T47D (cell line): ENCODE data around the gene MTR.
A peak's percentile ranks its signal among the peaks of the same experiment; 100 is the strongest.

Source experiments
- DNase-seq, 2 experiments: peaks; one replicate each; pipeline versions ENCODE4 v3.0.0 to v3.0.0-alpha.2; 2011 to 2012; ENCODE audit warnings: low read depth in 1 of 2, low spot score in 1 of 2
- JUND ChIP-seq: IDR thresholded peaks from 2 replicates; pipeline ENCODE4 v1.6.1; 2012; ENCODE audit warnings: low read depth
- in situ Hi-C: cut with HindIII; loops from 2 replicates; pipeline ENCODE4 v1.10.0; 2016; ENCODE audit warnings: low sequenced_read_pairs, low pct_unique_long_range_greater_than_20kb

The MTR gene

DNA sequence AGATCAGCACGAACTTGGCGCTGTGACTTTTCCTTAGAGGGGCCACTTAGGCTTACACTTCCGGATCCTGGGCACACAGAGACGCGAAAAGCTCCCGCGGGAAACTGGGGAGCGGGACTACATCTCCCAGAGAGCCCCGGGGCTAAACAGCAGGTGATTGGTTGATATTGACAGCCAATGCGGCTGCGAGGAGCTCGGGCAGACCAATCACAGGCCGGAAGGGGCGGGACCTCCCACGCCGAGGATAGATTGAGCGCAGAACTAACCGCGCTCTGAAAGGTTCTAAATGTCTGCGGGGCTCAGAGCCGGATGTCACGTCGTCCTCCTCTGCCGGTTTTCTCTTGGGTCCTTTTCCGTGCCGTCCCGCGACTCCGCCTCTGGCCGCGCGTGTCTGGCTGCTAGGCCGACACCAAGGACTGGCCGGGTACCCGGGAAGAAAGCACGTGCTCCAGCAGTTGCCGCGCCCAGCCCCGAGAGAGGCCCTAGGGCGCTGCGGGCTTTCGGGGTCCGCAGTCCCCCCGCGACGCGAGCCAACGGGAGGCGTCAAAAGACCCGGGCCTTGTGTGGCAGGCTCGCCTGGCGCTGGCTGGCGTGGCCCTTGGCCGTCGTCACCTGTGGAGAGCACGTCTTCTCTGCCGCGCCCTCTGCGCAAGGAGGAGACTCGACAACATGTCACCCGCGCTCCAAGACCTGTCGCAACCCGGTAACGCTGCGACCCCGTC lies at the start of gene MTR:
MTR (plus strand) TSS at position 258 of the 722 bp plus-strand sequence; CDS start at position 670, 412 bp downstream.
- TF ChIP-seq JUND, result no peak
- in situ Hi-C loops, result no loop called here
- DNase-seq, result peak; percentile 97 to 100

DNA sequence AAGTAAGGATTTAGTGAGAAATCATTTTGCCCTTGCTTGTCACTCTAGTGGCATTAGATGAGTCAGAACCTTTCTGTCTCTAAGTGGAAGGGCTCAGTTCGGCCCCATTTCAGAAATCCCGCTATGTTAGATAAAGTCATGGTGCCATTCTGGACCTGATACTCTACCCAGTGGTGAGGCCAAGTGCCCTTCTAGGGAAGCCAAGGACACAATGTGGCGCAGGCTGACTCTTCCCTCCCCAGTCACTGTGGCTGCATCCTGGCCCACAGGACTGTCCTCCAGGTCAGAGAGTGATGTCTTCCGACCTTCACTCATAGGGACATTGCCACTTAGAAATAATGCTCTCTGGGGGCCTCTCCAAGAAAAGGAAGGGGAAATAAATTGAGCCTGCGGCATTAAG lies 48.3 kb upstream of the MTR start:
- DNase-seq, result no peak
- in situ Hi-C loops, result no loop called here
- TF ChIP-seq JUND, result no peak

DNA sequence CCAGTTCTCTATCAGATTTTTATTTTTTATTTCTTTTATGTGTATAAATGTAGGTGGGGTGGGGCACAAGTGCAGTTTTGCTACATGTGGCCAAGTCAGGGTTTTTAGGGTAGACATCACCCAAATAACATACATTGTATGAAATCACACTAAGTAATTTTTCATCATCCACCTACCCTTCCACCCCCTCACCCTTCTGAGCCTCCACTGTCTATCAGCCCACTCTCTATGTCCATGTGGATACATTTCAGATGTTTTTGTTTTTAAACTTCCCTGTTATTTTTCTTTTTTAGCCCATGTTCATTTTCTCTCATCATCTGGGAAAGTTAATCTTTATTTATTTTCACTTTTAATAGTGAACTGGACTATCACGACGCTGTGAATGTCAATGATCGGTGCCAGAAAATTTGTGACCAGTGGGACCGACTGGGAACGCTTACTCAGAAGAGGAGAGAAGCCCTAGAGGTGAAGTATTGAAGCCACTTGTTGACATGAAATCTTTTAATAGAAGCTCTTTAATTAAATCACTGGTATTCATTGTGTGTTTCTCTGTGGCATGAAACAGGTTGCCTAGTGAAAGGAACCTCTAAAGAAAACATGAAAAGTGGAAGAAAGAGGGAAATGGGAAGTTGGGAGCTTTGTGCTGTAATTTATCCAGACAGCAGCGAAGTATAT lies 47.6 kb upstream of the MTR start:
- no peak for DNase-seq
- in situ Hi-C loops, result no loop called here
- no peak for TF ChIP-seq JUND

DNA sequence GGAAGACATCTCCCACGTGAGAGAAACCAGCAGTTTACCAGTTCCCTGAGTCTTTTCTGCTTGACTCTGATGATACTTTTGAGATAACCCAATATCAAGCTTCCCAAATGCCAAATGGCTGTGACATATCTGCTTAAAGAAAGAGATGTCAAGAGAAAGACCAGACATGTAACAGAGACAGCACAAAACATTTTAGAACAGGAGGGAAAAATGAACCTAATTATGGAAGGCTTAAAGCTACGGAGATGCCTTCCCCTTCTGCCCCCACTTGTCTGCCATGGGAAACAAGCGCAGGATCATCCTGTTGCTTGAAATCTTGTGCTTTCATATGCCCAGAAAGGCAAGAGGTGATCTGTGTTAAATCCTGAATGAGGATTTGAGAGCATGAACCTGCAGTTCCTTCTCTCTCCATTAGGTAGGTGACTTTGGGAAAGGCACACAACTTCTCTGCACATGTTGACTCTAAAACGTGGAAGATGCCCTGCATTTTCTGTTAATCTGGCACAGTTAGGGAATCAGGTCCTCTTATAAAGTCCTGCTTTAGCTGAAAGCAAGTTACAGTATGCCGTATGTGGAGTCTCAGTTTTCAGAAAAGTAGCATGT lies 46.7 kb upstream of the MTR start:
- in situ Hi-C loops, result no loop called here
- no peak for TF ChIP-seq JUND
- DNase-seq, result peak in 1 of 2 experiments; percentile 54

DNA sequence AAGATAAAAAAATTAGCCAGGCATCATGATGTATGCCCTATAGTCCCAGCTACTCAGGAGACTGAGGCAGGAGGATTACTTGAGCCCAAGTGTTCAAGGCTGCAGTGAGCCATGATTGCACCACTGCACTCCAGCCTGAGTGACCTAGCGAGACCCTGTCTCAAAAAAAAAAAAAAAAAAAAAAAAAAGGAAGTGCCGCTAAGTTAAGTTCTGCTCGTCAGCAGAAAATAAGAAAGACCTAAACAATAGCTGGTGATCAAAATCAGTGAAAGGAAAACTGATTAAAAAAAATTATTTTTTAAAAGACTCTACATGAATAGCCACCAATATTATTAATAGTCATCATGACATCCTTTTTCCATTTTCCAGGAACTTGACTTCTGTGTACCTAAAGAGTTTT lies 44.2 kb upstream of the MTR start:
- no peak for TF ChIP-seq JUND
- DNase-seq, result no peak
- in situ Hi-C loops, result no loop called here

DNA sequence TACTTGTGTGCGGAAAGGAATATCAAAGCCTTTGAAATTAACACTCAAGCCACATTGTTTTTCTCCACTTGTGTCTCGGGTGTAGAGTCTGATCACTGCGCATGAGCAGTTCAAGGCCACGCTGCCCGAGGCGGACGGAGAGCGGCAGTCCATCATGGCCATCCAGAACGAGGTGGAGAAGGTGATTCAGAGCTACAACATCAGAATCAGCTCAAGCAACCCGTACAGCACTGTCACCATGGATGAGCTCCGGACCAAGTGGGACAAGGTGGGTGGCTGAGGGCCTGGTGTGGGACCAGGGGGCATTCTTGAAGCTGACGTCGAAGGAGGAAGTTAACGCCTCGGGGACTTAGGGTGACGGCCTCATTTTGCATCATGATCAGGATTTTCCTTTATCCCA lies 43.7 kb upstream of the MTR start:
- in situ Hi-C loops, result no loop called here
- no peak for DNase-seq
- no peak for TF ChIP-seq JUND

DNA sequence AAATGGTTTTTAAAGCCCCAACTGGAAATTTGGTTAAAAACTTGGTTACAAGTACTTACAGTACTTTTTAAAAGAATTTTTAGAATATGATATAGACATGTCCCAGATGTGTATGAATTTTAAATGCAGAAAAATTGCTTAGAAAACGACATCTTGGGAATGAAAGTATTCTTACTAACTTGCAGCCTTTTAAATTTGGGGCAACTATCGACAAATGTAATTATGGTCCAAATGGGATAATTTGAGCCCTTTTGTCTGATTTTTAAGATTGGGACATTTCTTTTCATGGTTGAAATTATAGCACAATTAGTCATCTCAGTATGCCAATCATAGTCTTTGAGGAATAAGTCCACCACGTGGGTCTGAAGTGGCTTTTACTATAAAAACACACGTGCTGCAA lies 43.2 kb upstream of the MTR start:
- DNase-seq, result no peak
- in situ Hi-C loops, result no loop called here
- no peak for TF ChIP-seq JUND

DNA sequence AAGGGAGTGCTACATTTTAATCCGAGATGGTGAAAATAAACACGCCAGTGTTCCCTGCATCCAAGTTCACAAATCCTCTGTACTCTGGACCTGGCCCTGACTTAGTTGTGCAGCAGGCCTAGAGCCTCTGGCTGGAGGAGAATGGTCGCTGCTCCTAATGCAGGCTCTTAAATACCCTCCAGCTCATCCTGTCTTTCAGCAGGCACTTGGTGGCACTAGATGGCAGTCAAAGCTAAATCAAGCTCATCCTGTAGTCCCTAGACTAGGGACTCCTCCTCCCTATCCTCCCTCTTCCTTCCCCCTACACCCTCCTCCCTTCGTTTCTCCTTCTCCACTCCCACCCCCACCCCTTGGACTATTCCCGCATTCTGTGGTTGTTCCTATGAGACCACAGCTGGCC lies 41.6 kb upstream of the MTR start:
- in situ Hi-C loops, result no loop called here
- peak; percentile 50 to 90 for DNase-seq
- TF ChIP-seq JUND, result no peak

DNA sequence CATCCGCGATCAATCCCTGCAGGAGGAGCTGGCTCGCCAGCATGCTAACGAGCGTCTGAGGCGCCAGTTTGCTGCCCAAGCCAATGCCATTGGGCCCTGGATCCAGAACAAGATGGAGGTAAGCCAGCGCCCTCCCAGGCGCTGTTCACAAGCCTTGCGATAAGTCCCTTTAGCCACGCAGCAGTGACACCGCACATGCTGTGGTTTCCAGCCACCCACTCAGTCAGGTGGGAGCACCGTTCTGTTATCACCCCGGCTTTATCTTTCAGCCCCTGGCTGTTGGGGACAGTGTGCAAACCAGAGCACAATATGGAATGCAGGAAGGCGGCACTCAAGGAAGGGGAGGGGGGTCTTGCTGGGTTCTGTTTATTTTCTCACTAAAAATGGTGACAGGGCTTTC lies 41.1 kb upstream of the MTR start:
- no peak for DNase-seq
- in situ Hi-C loops, result no loop called here
- TF ChIP-seq JUND, result no peak

DNA sequence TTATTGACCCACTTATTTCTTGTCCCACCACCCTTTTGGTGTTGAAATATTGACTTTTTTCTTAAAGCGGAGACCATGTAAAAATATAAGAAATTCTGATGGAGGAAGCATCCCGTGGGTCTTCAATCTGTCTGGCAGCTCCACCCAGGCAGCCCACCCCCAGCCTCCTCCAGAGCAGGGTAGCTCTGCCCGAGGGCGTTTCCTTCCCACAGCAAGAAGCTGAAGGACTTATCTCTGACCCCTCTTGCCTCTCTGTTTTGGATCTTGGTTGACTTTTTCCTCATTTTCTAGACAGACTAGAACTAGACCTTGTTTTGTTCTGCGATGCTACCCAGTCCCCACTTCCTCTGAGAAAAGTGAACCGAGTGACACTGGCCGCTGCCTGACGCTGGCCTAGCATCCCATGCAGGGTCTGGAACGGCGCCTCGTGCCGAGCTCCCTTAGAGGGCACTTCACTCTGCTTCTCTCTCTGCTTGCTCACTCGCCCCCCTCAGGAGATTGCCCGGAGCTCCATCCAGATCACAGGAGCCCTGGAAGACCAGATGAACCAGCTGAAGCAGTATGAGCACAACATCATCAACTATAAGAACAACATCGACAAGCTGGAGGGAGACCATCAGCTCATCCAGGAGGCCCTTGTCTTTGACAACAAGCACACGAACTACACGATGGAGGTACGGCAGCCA lies 40.4 kb upstream of the MTR start:
- in situ Hi-C loops, result no loop called here
- no peak for TF ChIP-seq JUND
- no peak for DNase-seq

DNA sequence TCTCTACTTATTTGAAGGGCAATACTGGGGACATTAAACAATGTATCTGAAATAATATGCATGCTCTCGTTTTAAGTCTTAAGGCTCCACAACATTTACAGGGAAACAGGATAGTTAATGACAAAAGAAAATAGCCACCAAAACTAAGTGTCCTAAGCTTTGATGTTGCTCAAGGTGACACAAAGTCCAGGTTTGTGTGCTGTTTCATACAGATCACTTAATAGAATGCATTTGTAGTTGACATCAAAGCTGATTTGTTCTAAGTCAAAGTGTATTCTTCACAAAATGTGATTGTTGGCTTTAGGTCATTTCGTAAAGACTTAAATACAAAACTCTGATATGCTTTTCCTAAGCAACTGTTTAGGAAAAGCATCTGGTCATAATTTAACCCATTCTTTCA lies 37.5 kb upstream of the MTR start:
- in situ Hi-C loops, result no loop called here
- no peak for DNase-seq
- TF ChIP-seq JUND, result no peak

DNA sequence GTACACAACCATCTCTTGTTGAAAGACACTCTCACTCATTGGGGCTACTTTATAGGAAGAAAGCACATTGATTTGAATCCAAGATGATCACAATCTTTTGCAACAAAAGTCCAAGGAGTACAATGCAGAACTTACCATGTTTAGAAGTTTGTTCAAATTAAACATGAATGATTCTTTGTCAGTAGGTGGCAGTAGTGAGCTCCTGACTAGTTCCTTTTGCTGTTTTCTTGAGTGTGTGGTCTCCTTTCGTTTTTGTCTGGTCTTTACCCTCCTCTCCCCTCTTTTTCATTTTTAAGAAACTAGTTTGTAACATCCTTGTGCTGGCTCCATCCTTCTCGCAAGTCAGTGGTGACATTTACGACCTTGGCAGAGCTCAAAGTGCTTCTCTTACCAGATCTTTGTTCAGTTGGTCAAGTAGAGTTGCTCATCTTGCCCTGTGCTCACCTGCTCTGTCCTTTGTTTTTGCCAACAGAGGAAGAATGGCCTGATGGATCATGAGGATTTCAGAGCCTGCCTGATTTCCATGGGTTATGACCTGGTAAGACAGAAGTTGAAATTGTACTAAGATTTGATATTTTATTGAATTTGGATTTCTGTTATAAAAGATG lies 35.7 kb upstream of the MTR start:
- in situ Hi-C loops, result no loop called here
- DNase-seq, result peak in 1 of 2 experiments; percentile 72

More for the DNA sequence above, 35.7 kb upstream of the MTR start:
- no peak for TF ChIP-seq JUND
